Ureter (tissue), 1 donor: ENCODE data around the gene STAB1. TPM values are rescaled to one million over a fixed set of nuclear protein-coding genes. Genes with fewer than 3 reads are reported as not detected.

Source experiments
- DNase-seq: peaks from one replicate; pipeline ENCODE4 v3.0.0-alpha.2; 2020; ENCODE audit warnings: low spot score
- total RNA-seq: library from RNA; stranded (reverse); gene quantifications from one replicate; pipeline ENCODE4 v1.2.4, GENCODE V29; 2023
- donor health status: DM: yes; HTN: yes; CAD: no.

The STAB1 gene
- total RNA-seq, 1 donor from 2014 or later, result 191 TPM

GRCh38 chr3:52563984-52564383 lies 68.8 kb downstream of the STAB1 start:
- DNase-seq, result no peak

- no peak for DNase-seq
Measured at GRCh38 chr3:52568069-52568468, 72.9 kb downstream of the STAB1 start.

- no peak for DNase-seq
Measured at GRCh38 chr3:52570076-52570475, 74.9 kb downstream of the STAB1 start.

GRCh38 chr3:52572221-52572620 lies 77.1 kb downstream of the STAB1 start:
- DNase-seq, result no peak

Other genes with a start within 250 kb of the STAB1 start
- gene PPM1M, start 249.6 kb upstream of the STAB1 start, total RNA-seq, result 16.1 TPM
- 81.6 TPM for gene WDR82, start 216.7 kb upstream of the STAB1 start, total RNA-seq
- gene GLYCTK, start 207.5 kb upstream of the STAB1 start, total RNA-seq, result 18.7 TPM
- gene DNAH1, start 179.0 kb upstream of the STAB1 start, total RNA-seq, result 16.6 TPM
- gene BAP1, start 85.3 kb upstream of the STAB1 start, total RNA-seq, result 62.4 TPM
- gene PHF7, start 84.7 kb upstream of the STAB1 start, total RNA-seq, result 11.4 TPM
- gene SEMA3G, start 50.2 kb upstream of the STAB1 start, total RNA-seq, result 7.5 TPM
- gene TNNC1, start 41.3 kb upstream of the STAB1 start, total RNA-seq, result 9.4 TPM
- gene NISCH, start 39.7 kb upstream of the STAB1 start, total RNA-seq, result 140 TPM
- gene NT5DC2, start 38.5 kb downstream of the STAB1 start, total RNA-seq, result 54.9 TPM
- gene UQCC5, start 41.3 kb downstream of the STAB1 start, total RNA-seq, result 27.2 TPM
- gene PBRM1, start 190.6 kb downstream of the STAB1 start, total RNA-seq, result 82.3 TPM
- 174 TPM for gene GNL3, start 190.7 kb downstream of the STAB1 start, total RNA-seq
- gene GLT8D1, start 210.5 kb downstream of the STAB1 start, total RNA-seq, result 52.3 TPM
- gene SPCS1, start 210.8 kb downstream of the STAB1 start, total RNA-seq, result 125 TPM